ENCODE measurements around the gene COX19. TPM values are rescaled to one million over a fixed set of nuclear protein-coding genes. Genes with fewer than 3 reads are reported as not detected.

COX19 gene
- total RNA-seq, 1 experiment from 2014 or later = 8.4 TPM

DNA sequence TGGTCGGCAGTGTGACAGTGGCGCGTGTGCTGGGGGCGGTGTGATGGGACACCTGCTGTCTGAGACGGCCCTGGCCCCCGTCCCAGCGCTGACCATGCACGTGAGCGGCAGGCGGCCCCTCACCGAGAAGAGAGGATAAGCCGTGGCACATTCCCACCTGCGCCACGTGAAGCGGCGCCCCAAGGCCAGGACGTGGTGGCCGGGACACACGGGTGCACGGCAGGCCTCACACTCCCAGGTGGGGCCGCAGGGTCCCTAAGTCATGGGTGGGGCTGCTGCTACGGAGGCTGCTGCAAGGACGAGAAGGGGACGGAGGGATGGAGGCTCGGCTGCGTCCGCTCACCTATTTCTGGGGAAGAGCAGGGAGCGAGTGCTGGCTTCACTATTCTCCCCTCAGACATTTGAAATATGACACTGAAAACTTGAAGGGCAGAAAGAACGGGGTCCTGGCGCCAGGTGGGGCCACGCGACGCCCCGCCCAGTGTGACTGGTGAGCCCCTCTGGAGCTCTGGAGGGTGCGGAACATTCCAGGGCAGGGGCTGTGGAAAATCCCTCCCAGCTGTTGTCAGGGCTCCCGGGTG is 15.1 kb upstream of the COX19 start:
- Histone ChIP-seq H3K36me3 (replicated peaks; ENCODE audit: control insufficient read depth, insufficient read depth, low read length) (no peaks in the 10 kb centered on the region), H3K4me3 (ENCODE audit: insufficient read depth, low read depth, low read length) (no peak overlapping the region), H3K27me3 (ENCODE audit: control insufficient read depth, insufficient read depth, low read length) (no peaks in the 10 kb centered on the region)
- DNase-seq = no peak

DNA sequence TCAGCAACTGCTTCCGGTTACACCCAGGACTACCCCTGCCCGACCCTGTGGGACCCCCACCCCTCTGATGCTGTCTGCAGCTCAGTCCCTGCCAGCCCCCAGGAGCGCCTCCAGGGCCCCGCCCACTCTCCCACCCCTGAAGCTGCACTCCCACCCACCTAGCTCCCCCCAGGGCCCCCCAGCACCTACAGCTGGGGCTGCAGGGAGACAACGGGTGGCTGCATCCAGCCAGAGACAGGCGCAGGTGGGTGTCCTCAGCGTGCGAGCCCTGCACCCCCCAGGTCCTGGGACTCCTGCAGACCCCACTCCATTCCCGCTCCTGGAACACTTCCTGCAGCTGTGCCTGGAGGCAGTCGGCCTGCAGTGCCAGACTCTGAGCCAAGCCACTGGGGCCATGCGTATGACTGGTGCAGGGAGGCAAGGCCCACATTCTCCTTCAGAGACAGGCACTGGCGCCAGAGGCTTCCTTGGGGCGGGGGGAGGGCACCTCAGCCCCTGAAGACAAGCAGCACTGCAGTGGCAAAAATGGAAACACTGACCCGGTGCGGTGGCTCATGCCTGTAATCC is 13.7 kb upstream of the COX19 start:
- DNase-seq = no peak
- Histone ChIP-seq H3K36me3 (replicated peaks; ENCODE audit: control insufficient read depth, insufficient read depth, low read length) (no peaks in the 10 kb centered on the region), H3K4me3 (ENCODE audit: insufficient read depth, low read depth, low read length) (no peak overlapping the region), H3K27me3 (ENCODE audit: control insufficient read depth, insufficient read depth, low read length) (no peaks in the 10 kb centered on the region)

DNA sequence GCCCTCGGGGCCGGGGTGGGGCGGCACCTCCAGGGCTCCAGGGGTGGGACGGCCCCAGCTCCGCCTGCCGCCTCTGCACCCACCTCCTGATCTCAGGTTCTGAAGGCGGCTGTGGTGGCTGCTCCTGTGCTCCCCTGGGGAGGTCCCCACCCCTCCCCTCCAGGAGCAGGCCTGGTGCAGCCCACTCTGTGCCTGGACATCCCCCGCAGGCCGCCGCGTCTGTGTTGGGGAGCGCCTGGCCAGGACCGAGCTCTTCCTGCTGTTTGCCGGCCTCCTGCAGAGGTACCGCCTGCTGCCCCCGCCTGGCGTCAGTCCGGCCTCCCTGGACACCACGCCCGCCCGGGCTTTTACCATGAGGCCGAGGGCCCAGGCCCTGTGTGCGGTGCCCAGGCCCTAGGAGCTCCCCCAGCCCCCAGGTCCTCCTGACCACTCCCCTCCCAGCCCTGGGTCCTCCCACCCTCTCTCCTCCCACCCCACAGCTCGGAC is 13.1 kb upstream of the COX19 start:
- no peak for DNase-seq
- Histone ChIP-seq H3K36me3 (replicated peaks; ENCODE audit: control insufficient read depth, insufficient read depth, low read length) (no peaks in the 10 kb centered on the region), H3K27me3 (ENCODE audit: control insufficient read depth, insufficient read depth, low read length) (no peaks in the 10 kb centered on the region), H3K4me3 (ENCODE audit: insufficient read depth, low read depth, low read length) (no peak overlapping the region)

DNA sequence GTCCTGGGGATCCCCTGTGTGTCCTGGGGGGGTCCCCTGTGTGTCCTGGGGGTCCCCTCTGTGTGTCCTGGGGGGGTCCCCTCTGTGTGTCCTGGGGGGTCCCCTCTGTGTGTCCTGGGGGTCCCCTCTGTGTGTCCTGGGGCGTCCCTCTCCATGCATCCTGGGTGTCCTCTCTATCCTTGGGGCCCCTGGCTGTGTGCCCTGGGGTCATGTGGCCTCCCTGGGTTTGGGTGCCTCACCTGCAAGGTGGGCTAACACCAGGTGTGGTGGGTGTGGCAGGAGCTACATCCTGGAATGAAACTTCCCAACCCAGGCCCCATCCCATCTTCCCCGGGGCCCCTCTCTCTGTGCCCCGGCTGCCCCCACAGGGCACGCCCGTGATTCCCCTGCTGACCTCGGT is 12.6 kb upstream of the COX19 start:
- no peak for DNase-seq
- Histone ChIP-seq H3K4me3 (ENCODE audit: insufficient read depth, low read depth, low read length) (no peak overlapping the region), H3K36me3 (replicated peaks; ENCODE audit: control insufficient read depth, insufficient read depth, low read length) (no peaks in the 10 kb centered on the region), H3K27me3 (ENCODE audit: control insufficient read depth, insufficient read depth, low read length) (no peaks in the 10 kb centered on the region)

DNA sequence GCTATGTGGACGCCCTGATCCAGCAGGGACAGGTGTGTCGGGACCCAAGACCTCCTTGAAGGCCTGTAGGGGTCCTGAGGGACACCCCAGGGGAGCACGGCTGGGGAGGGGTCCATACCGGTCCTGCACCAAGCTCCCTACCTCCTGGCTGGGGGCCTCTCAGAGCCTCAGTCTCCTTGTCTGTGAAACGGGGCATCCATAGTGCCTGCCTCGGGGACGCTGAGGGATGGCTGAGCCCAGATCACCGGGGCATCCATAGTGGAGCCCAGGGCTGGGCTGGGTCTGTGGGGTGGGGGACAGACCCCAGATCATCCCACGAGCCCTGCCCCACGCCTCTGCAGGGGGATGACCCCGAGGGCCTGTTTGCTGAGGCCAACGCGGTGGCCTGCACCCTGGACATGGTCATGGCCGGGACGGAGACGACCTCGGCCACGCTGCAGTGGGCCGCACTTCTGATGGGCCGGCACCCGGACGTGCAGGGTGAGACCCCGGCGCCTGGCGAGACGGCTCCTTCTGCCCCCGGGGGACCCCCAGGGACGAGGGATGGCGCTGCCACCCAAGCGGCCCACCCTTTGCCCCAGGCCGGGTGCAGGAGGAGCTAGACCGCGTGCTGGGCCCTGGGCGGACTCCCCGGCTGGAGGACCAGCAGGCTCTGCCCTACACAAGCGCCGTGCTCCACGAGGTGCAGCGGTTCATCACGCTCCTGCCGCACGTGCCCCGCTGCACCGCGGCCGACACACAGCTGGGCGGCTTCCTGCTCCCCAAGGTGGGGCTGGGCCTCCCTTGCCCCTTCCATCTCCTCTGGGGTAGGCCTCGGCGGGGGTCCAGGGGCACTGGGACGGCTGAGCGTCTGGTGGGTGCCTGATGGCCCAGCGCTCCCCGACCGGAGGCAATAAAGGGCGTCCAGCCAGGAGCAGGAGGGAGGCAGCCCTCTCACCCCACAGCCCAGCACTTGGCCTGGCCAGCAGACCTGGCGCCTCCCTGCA is 11.7 kb upstream of the COX19 start:
- Histone ChIP-seq H3K36me3 (replicated peaks; ENCODE audit: control insufficient read depth, insufficient read depth, low read length) (no peaks in the 10 kb centered on the region), H3K4me3 (ENCODE audit: insufficient read depth, low read depth, low read length) (no peak overlapping the region), H3K27me3 (ENCODE audit: control insufficient read depth, insufficient read depth, low read length) (no peaks in the 10 kb centered on the region)
- DNase-seq = no peak

DNA sequence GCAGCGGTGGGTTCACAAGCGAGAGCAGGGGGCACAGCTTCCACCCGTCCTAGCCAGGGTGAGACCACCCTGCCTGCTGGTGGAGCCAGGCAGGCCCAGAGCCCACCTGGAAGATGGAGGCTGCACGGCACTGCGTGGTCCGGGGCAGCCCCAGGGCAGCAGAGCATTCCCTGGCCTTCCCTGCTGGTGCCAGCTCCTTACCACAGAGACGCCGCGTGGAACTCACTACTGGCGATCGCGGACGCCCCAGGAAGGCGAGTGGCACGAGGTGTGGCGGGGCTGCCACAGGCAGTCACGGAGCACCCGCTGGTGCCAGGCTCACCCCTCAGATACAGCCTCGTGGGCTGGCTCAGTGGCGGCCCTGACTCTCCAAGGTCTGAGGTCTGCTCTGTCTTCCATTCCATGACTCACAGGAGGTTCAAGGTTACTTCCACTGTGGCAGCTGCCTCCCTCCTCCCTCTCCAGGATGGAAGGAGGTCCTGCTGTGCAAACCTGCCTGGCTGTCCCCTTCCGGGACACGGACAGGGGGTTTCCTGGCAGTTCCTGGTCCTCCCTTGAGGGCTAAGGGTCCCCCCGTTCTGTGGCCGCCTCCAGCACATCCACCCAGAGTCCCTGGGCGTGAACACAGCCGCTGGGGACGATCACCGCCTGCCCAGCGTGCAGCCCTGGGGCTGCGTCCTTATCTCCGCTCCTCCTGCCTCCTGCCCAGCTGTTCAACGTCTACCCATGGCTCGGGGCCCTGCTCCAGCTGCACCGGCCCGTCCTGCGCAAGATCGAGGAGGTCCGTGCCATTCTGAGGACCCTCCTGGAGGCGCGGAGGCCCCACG is 10.8 kb upstream of the COX19 start:
- H3K27me3 ChIP-seq (ENCODE audit: control insufficient read depth, insufficient read depth, low read length) = no peaks in the 10 kb centered on the region
- no peak overlapping the region for H3K4me3 ChIP-seq (ENCODE audit: insufficient read depth, low read depth, low read length)
- DNase-seq = no peak
- H3K36me3 ChIP-seq (replicated peaks; ENCODE audit: control insufficient read depth, insufficient read depth, low read length) = no peaks in the 10 kb centered on the region

DNA sequence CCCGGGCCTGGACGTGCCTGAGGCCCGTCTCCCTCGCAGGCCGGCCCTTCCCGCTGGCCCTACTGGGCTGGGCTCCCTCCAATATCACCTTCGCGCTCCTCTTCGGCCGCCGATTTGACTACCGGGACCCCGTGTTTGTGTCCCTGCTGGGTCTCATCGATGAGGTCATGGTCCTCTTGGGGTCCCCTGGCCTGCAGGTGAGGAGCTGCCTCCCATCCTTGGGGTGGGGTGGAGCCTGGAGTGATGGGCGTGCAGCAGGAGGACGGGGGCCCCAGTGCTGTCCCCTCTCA is 9.7 kb upstream of the COX19 start:
- Histone ChIP-seq H3K4me3 (ENCODE audit: insufficient read depth, low read depth, low read length) (no peak overlapping the region), H3K27me3 (ENCODE audit: control insufficient read depth, insufficient read depth, low read length) (no peaks in the 10 kb centered on the region), H3K36me3 (replicated peaks; ENCODE audit: control insufficient read depth, insufficient read depth, low read length) (no peaks in the 10 kb centered on the region)
- DNase-seq = no peak

DNA sequence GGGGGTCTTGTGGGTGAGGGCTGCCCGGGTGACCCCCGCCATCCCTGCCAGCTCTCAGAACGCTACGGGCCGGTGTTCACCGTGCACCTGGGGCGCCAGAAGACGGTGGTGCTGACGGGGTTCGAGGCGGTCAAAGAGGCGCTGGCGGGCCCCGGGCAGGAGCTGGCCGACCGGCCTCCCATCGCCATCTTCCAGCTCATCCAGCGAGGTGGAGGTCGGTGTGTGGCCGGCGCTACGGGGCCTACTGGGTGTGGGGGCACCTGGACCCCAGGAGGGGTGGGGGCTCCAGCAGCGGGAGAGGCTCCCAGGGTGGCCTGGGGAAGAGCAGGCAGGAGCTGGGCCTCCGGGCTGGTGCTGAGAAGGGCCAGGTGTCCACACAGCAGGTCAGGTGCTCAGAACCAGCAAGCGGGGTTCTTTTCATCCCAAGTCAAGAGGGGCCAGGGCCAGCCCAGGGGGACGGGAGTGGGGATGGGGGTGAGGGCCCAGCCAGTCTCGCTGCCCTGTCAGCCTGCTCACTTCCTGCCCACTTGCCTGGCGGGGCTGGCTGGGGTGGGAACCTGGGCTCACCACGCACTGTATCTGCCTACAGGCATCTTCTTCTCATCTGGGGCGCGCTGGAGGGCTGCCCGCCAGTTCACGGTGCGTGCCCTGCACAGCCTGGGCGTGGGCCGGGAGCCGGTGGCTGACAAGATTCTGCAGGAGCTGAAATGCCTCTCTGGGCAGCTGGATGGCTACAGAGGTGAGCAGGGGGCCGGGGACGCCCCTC is 9.2 kb upstream of the COX19 start:
- Histone ChIP-seq H3K36me3 (replicated peaks; ENCODE audit: control insufficient read depth, insufficient read depth, low read length) (no peaks in the 10 kb centered on the region), H3K4me3 (ENCODE audit: insufficient read depth, low read depth, low read length) (no peak overlapping the region), H3K27me3 (ENCODE audit: control insufficient read depth, insufficient read depth, low read length) (no peaks in the 10 kb centered on the region)
- no peak for DNase-seq

DNA sequence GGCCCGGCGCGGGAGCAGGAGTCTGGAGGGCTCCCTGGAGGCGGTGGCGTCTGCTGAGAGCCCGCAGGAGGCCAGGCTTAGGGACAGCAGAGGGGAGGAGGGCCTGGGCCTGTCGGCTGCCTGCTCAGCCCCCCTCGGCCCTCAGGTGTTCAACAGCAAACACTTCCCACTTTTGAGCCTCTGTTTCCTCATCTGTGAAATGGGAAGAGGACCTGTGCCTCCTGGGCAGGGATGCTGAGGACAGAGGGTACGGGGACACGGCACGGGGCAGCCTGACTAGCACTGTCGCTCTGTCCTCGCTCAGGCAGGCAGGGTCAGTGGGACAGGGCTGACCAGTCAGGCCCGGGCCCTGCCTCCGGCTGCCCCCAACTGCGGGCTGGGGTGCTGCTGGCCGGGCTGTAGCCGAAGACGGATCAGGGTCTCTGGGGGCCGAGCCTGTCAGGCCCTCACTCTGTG is 8.3 kb upstream of the COX19 start:
- no peak overlapping the region for H3K4me3 ChIP-seq (ENCODE audit: insufficient read depth, low read depth, low read length)
- H3K36me3 ChIP-seq (replicated peaks; ENCODE audit: control insufficient read depth, insufficient read depth, low read length) = no peaks in the 10 kb centered on the region
- no peak for DNase-seq
- no peaks in the 10 kb centered on the region for H3K27me3 ChIP-seq (ENCODE audit: control insufficient read depth, insufficient read depth, low read length)

DNA sequence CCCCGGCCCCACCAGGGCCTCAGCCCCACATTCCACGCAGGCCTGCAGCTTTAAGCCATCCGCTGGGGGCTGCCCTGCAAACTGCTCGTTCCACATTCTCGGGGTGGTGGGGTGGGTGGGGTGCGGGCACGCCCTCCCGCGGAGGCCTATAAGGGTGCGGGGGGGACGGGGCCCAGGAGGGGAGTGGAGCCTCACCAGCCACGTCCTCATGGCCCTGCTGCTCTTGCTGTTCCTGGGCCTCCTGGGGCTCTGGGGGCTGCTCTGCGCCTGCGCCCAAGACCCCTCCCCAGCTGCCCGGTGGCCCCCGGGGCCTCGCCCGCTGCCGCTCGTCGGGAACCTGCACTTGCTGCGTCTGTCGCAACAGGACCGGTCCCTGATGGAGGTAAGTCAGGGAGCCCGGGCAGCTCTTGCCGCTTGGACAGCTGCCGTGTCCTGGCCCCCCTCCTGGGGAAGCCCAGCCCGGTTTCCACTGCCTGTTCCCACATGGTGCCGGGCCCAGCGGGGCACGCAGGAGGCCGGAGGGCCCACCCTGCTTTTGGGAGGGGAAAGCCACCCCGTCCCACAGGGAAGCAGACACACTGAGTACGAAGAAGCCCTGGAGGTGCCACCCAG is 7.8 kb upstream of the COX19 start, which contains the start of gene CYP2W1:
CYP2W1 (plus strand) TSS at position 178 of the 612 bp plus-strand sequence; CDS start at position 209, 31 bp downstream.
- Histone ChIP-seq H3K27me3 (ENCODE audit: control insufficient read depth, insufficient read depth, low read length) (no peaks in the 10 kb centered on the region), H3K4me3 (ENCODE audit: insufficient read depth, low read depth, low read length) (no peak within 1 kb of the TSS), H3K36me3 (replicated peaks; ENCODE audit: control insufficient read depth, insufficient read depth, low read length) (no peaks in the 10 kb centered on the region)
- DNase-seq = no peak

DNA sequence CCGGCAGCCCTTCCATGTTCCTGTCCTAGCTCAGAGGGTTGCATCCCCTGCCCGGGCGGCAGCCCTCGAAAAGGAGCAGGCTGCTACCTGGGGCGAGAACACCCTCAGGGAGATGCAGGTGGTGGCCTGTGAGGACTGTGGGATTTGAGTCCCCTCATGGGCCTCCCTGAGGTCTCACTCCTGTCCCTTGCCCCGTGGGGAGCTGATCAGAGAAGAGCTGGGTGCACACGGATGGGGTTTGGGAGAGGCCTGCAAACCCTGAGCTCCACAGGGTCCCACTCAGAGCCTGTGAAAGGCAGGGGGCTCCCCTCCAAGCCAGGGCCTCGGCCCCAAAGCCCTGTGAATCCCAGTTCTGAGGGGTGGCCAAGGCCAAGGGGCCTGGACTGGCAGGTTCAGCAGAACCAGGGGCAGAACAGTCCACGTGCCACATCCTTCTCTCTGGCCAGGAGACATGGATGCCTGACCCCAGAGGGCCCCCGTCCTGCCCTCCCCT is 7.2 kb upstream of the COX19 start:
- no peak for DNase-seq
- H3K36me3 ChIP-seq (replicated peaks; ENCODE audit: control insufficient read depth, insufficient read depth, low read length) = no peaks in the 10 kb centered on the region
- no peaks in the 10 kb centered on the region for H3K27me3 ChIP-seq (ENCODE audit: control insufficient read depth, insufficient read depth, low read length)
- H3K4me3 ChIP-seq (ENCODE audit: insufficient read depth, low read depth, low read length) = no peak overlapping the region

DNA sequence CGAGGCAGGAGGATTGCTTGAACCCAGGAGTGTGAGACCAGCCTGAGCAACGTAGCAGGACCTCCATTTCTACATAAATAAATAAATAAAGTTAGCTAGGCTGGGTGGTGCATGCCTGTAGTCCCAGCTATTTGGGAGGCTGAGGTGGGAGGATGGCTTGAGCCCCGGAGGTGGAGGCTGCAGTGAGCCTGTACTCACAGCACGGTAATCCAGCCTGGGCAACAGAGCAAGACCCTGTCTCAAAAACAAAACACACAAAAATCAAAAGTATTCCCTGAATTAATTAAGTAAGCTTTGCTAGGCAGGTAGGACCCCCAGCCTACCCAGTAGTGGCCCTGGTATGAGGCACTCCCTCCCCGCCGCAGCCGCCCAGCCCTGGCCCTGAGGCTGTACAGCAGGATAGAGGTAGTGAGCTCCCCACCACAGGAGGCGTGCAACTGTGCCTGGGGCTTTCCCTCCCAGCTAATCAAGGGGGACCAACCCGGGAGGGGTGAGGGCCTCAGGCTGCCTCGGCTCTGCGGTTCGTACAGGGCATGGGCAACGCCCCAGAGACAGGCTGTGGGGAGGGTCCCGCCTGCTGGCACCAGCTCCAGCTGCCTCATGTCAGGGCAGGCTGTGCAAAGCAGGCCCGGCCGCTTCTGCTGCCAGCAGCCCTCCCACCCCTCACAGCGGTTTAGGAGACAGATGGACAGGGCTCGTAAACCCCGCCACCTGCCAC is 6.6 kb upstream of the COX19 start:
- H3K36me3 ChIP-seq (replicated peaks; ENCODE audit: control insufficient read depth, insufficient read depth, low read length) = no peaks in the 10 kb centered on the region
- H3K4me3 ChIP-seq (ENCODE audit: insufficient read depth, low read depth, low read length) = no peak overlapping the region
- no peaks in the 10 kb centered on the region for H3K27me3 ChIP-seq (ENCODE audit: control insufficient read depth, insufficient read depth, low read length)
- no peak for DNase-seq

All from H7 (cell line).